Liver (tissue), 9 donors: Measurements from ENCODE around the gene GZMA. TPM values are rescaled to one million over a fixed set of nuclear protein-coding genes. Genes with fewer than 3 reads are reported as not detected.

Experiments used
- DNase-seq: peaks from one replicate; pipeline ENCODE4 v3.0.0-alpha.2; 2017; ENCODE audit warnings: low spot score
- H3K27ac ChIP-seq, 2 donors: one replicate each; pipeline ENCODE4 v1.7.0; 2013; ENCODE audit warnings: inconsistent platforms in 2 of 2, low read length in 2 of 2, control low read depth in 1 of 2, low read depth in 1 of 2, mild to moderate bottlenecking in 1 of 2
- H3K27me3 ChIP-seq, 4 donors: one replicate each; pipeline versions ENCODE4 v1.6.1 to v1.7.0; 2013; ENCODE audit warnings: low read length in 3 of 4, inconsistent platforms in 1 of 4, mild to moderate bottlenecking in 1 of 4, moderate library complexity in 1 of 4; ENCODE audit not compliant: control insufficient read depth in 4 of 4, insufficient read depth in 4 of 4
- H3K36me3 ChIP-seq, 4 donors: one replicate each; pipeline versions ENCODE4 v1.6.1 to v1.7.0; 2013; ENCODE audit warnings: low read length in 3 of 4, mild to moderate bottlenecking in 3 of 4, low read depth in 1 of 4, moderate library complexity in 1 of 4; ENCODE audit not compliant: control insufficient read depth in 4 of 4, insufficient read depth in 3 of 4
- H3K4me1 ChIP-seq, 4 donors: one replicate each; pipeline versions ENCODE4 v1.6.1 to v1.7.0; 2013; ENCODE audit warnings: low read length in 3 of 4, mild to moderate bottlenecking in 3 of 4, moderate library complexity in 1 of 4; ENCODE audit not compliant: control insufficient read depth in 4 of 4, insufficient read depth in 4 of 4
- H3K4me3 ChIP-seq, 3 donors: one replicate each; pipeline versions ENCODE4 v1.6.1 to v1.7.0; 2013; ENCODE audit warnings: low read length in 3 of 3, control low read depth in 1 of 3, low read depth in 1 of 3, mild to moderate bottlenecking in 1 of 3
- H3K9ac ChIP-seq, 2 donors: one replicate each; pipeline ENCODE4 v1.7.0; 2013; ENCODE audit warnings: low read length in 2 of 2, mild to moderate bottlenecking in 2 of 2, moderate library complexity in 2 of 2, control low read depth in 1 of 2, low read depth in 1 of 2
- H3K9me3 ChIP-seq, 4 donors: one replicate each; pipeline versions ENCODE4 v1.6.1 to v1.7.0; 2013; ENCODE audit warnings: low read length in 3 of 4; ENCODE audit not compliant: control insufficient read depth in 4 of 4
- ATF3 ChIP-seq: IDR thresholded peaks from 2 replicates; pipeline ENCODE4 v1.6.1; 2016; ENCODE audit warnings: antibody characterized with exemption
- CTCF ChIP-seq: fragments of 150-350 bp; IDR thresholded peaks from 2 replicates; pipeline ENCODE4 v1.5.1; 2017; ENCODE audit warnings: improper control_type of control experiment, low read depth, low read length; ENCODE audit not compliant: missing input control
- EGR1 ChIP-seq, 2 donors: IDR thresholded peaks; 2 replicates each; pipeline ENCODE4 v1.6.1; 2016 to 2018; ENCODE audit warnings: antibody characterized with exemption in 2 of 2, low read depth in 2 of 2
- FOXA1 ChIP-seq: IDR thresholded peaks from 2 replicates; pipeline ENCODE4 v1.6.1; 2016; ENCODE audit warnings: antibody characterized with exemption
- FOXA2 ChIP-seq: IDR thresholded peaks from 2 replicates; pipeline ENCODE4 v1.6.1; 2016; ENCODE audit warnings: antibody characterized with exemption
- GABPA ChIP-seq, 2 donors: IDR thresholded peaks in 1 of 2; conservative IDR thresholded peaks in 1 of 2; 2 replicates each; pipeline ENCODE4 v1.6.1; 2016; ENCODE audit warnings: antibody characterized with exemption in 2 of 2, mild to moderate bottlenecking in 1 of 2, moderate library complexity in 1 of 2
- HNF4A ChIP-seq, 2 donors: conservative IDR thresholded peaks; 2 replicates each; pipeline ENCODE4 v1.6.1; 2016; ENCODE audit warnings: antibody characterized with exemption in 2 of 2, mild to moderate bottlenecking in 2 of 2
- HNF4G ChIP-seq: IDR thresholded peaks from 2 replicates; pipeline ENCODE4 v1.6.1; 2016; ENCODE audit warnings: antibody characterized with exemption
- JUND ChIP-seq, 2 donors: IDR thresholded peaks; 2 replicates each; pipeline ENCODE4 v1.6.1; 2016; ENCODE audit warnings: antibody characterized with exemption in 2 of 2
- MAX ChIP-seq: IDR thresholded peaks from 2 replicates; pipeline ENCODE4 v1.6.1; 2016; ENCODE audit warnings: antibody characterized with exemption
- NR2F2 ChIP-seq: IDR thresholded peaks from 2 replicates; pipeline ENCODE4 v1.6.1; 2016; ENCODE audit warnings: antibody characterized with exemption
- RAD21 ChIP-seq, 2 donors: IDR thresholded peaks; 2 replicates each; pipeline ENCODE4 v1.6.1; 2016; ENCODE audit warnings: antibody characterized with exemption in 2 of 2, mild to moderate bottlenecking in 2 of 2
- REST ChIP-seq: IDR thresholded peaks from 2 replicates; pipeline ENCODE4 v1.6.1; 2016; ENCODE audit warnings: antibody characterized with exemption, mild to moderate bottlenecking
- RXRA ChIP-seq, 2 donors: IDR thresholded peaks; 2 replicates each; pipeline ENCODE4 v1.6.1; 2017 to 2018; ENCODE audit warnings: antibody characterized with exemption in 2 of 2, mild to moderate bottlenecking in 1 of 2
- SP1 ChIP-seq: IDR thresholded peaks from 2 replicates; pipeline ENCODE4 v1.6.1; 2018; ENCODE audit warnings: antibody characterized with exemption, mild to moderate bottlenecking
- TAF1 ChIP-seq: conservative IDR thresholded peaks from 2 replicates; pipeline ENCODE4 v1.6.1; 2016; ENCODE audit warnings: antibody characterized with exemption, mild to moderate bottlenecking
- YY1 ChIP-seq: IDR thresholded peaks from 2 replicates; pipeline ENCODE4 v1.6.1; 2016; ENCODE audit warnings: antibody characterized with exemption, mild to moderate bottlenecking
- ZBTB33 ChIP-seq: IDR thresholded peaks from 2 replicates; pipeline ENCODE4 v1.6.1; 2016; ENCODE audit warnings: antibody characterized with exemption
- WGBS: extraction: QIAGEN DNeasy Blood & Tissue Kit; methylation state at CpG from one replicate; pipeline ENCODE4 v1.1.7; 2013; 5-methylcytosine and 5-hydroxymethylcytosine counted together
- polyA plus RNA-seq, 2 donors: library from polyadenylated mRNA; stranded (reverse) in 1 of 2; unstranded in 1 of 2; fragments of 200-250 nt in 1 of 2; fragments of >200 nt in 1 of 2; fragmentation: Nextera tagmentation in 1 of 2; extraction: Ambion mirVana in 1 of 2; gene quantifications; one replicate each; pipeline versions ENCODE4 v1.2.1 to v1.2.3, GENCODE V29; 2013 to 2015
- total RNA-seq, 2 donors: library from RNA; depleted of rRNA; stranded (reverse); fragments of >200 nt; gene quantifications; one replicate each; pipeline ENCODE4 v1.2.3, GENCODE V29; 2014
- donor health status: healthy.
- donor health status: healthy.
- donor health status: healthy.
- donor health status: healthy.
- donor health status: healthy.

Gene GZMA
- total and polyA plus RNA-seq, 4 donors: 1.9 to 2.4 (median 2.1) TPM

- no peak overlapping the region for H3K27ac ChIP-seq
- no peaks in the 10 kb centered on the region for H3K9me3 ChIP-seq
- DNase-seq: no peak
- no peak for TF ChIP-seq JUND (IDR thresholded peaks at IDR 0.05)
- no peak for TF ChIP-seq MAX
- no peak for TF ChIP-seq REST
- no peak for TF ChIP-seq NR2F2
- no peak for TF ChIP-seq SP1
- TF ChIP-seq ATF3: no peak
- TF ChIP-seq RXRA (IDR thresholded peaks at IDR 0.05): no peak
- TF ChIP-seq YY1: no peak
- no peak for TF ChIP-seq HNF4G
- TF ChIP-seq TAF1: no peak
- TF ChIP-seq CTCF: no peak
- TF ChIP-seq EGR1 (IDR thresholded peaks at IDR 0.05; ENCODE audit: low read depth in 2 of 2): no peak
- no peak for TF ChIP-seq GABPA (IDR thresholded peaks at IDR 0.05 in 1 of 2, conservative IDR thresholded peaks at IDR 0.05 in 1 of 2)
- TF ChIP-seq HNF4A (conservative IDR thresholded peaks at IDR 0.05): no peak
- no peak for TF ChIP-seq FOXA1
- no peak for TF ChIP-seq RAD21 (IDR thresholded peaks at IDR 0.05)
- TF ChIP-seq ZBTB33: no peak
- TF ChIP-seq FOXA2: no peak
- 89% methylated on average over 1 of the region's 1 CpG for WGBS
- H3K9ac ChIP-seq: no peak overlapping the region
- H3K4me1 ChIP-seq: no peaks in the 10 kb centered on the region
- no peaks in the 10 kb centered on the region for H3K36me3 ChIP-seq
- H3K27me3 ChIP-seq: no peaks in the 10 kb centered on the region
- H3K4me3 ChIP-seq: no peak overlapping the region
Measured at GRCh38 chr5:55071413-55071812, 31.0 kb upstream of the GZMA start.
